Measurements from ENCODE around the gene TMEM187.

The TMEM187 gene

DNA sequence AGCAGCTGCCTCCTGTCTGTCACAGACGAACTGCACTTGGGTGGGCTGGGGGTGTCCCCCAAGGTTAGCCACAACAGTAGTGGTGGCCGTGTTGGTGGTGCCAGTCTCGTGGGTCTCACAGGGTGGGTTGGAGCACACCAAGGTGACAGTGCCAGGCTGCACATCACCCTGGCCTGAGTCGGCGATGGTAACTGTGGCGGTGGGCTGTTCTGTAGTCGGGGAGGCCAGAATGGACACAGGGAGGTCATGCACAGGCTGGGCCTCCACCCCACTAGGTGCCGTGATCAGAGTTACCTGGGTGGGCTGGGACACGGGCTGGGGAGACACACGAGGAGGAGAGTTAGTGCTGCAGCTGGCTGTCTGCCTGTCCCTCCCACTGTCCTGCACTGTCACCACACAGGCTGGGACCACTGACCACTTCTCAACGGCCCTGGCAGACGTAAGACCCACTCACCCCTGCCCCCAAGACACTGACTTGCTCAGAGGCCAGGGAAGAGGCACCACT, 17.3 kb upstream of the TMEM187 start:
- DNase-seq: no peak

DNA sequence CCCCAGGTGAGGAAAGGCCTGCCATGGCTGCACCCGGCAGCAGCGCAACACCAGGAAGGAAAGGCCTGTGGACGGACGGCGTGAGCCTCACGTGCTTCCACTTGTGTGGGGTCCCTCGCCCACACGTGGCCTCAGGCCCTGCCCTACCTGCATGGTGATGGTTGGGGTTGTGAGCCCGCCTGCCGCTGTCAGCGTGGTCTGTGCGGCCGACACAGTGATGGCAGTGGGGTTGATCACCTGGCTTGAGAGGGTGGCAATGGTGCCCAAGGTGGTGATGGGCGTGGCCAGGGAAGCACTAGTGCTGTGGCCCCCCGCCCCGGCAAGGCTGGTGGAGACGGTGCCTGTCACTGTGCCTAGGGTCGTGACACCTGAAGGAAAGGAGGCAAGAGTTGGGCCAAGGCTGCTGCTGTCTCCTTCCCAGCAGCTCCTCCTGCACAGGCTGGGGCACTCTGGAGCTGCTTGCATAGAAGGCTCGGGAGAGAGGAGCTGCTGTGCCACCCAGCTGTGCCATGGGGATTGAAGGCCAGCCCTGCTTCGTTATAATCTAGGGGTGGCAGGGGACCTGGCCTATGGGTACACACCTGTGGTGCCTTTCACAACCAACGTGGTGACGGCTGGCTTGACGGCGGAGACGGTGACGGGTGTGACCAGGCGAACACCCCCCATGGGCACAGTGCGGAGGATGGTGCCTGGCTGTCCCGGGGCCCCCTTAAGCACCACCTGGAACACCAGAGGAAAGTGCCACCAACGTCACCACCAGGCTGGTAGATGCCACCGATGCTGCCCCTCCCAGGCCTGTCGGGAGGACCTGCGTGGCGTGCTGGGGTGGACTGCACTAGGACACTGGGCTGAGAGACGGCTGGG, 16.3 kb upstream of the TMEM187 start:
- no peak for DNase-seq

- DNase-seq: no peak
Measured at GRCh38 chrX:153957224-153957623, 15.3 kb upstream of the TMEM187 start.

DNA sequence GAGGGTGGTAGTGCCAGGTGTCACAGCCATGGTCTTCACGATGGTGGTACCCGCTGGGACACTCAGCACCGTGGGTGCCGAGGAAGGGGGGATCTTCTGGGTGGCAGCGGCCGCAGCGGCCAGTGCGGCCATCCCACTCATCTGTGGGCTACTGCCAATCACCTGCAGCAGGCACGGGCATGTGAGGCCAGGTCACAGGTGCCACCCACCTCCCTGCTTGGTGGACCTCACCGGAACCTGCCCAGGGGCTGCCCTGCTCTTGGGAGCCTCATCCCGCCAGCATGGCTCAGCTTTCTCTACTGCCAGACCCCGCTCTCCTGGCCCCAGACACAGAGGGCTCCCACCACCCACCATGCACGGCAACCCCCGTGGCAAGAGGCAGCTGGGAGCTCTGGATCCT, 13.9 kb upstream of the TMEM187 start:
- no peak for DNase-seq

- DNase-seq: no peak
Measured at GRCh38 chrX:153959649-153960048, 12.9 kb upstream of the TMEM187 start.

DNA sequence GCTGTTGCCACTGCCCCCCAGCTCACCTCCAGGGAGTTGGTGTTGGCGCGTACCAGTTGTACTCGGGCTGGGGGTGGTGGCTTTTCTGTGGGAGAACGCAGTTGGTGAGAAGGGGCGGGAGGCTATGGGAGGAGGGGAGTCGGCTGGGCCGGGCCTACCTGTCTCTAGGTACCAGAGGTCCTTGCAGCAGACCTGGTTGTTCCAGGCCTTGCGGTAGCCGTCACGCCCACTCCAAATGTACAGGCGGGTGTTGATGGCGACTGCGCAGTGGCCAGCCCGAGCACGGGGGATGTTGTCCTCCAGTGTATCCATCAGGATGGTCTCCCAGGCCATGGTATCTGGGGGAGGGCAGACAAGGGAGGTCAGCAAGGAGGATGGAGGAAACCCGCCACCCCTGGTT, 12.5 kb upstream of the TMEM187 start:
- no peak for DNase-seq

DNA sequence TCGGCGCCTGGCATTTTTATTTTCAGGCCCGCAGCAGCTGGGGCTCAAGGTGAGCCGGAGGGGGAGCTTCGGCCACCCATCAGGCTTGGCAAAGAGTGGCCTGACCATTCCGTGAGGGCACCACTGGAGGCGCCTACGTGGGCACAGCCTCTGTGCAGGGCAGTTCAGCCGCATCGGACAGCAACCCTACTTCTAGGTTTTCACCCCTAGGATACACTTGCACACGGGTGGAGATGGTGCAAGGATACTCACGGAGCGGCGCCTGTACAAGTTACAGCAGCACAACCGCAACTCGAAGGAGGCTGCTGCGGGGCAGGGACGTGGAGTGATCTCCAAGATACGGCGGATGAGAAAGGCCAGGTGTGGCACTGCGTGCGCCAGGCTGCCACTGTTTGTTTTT, 11.8 kb upstream of the TMEM187 start:
- no peak for DNase-seq

- no peak for DNase-seq
Measured at GRCh38 chrX:153961292-153961691, 11.3 kb upstream of the TMEM187 start.

- no peak for DNase-seq
Measured at GRCh38 chrX:153963546-153963945, 9.0 kb upstream of the TMEM187 start.

- no peak for DNase-seq
Measured at GRCh38 chrX:153964105-153964504, 8.4 kb upstream of the TMEM187 start.

- DNase-seq: no peak
Measured at GRCh38 chrX:153965406-153965805, 7.1 kb upstream of the TMEM187 start.

GRCh38 chrX:153966283-153966688, 6.3 kb upstream of the TMEM187 start:
- DNase-seq: no peak

GRCh38 chrX:153966841-153967535, 5.6 kb upstream of the TMEM187 start:
- DNase-seq: no peak

- DNase-seq: peak in 1 of 5 donors; percentile 67
Measured at GRCh38 chrX:153967536-153968224, 4.9 kb upstream of the TMEM187 start.

DNA sequence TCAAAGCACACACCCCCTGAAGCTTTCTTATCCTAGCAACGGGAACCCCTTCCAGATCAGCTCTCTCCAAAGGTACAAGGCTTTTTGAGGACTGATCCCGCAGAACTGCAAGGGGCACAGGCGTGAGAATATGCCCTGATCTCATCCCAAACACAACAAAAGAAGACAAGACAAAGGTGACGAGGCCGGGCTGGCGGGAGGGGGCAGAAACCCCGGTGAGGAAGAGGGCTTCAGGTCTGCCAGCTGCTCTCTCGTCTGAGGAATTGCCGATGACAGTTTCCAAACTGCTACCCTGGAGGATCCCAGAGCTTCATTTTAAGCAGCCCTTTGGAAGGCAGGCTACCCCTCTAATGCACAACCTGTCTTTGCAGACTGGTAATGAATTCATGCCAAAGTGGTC, 4.3 kb upstream of the TMEM187 start:
- no peak for DNase-seq

DNA sequence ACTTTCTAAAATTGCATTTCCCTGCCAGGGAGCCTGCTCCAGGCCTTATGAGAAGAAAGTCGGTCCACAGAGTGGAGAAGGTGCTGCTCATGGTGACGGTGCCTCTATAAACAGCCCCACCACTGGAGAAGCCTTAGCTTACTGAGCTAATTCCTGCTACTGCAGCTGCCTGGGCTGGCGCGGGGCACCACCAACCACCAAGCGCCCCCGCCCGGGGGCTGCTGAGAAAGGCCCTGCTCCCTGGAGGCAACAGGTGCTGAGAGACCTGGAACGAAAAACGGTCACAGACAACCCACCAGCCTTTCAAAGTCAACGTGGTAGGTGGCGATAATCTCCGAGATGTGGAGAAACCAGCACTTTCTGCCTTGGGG, 3.8 kb upstream of the TMEM187 start:
- DNase-seq: peak in 3 of 5 donors; percentile 34 to 61 (median 36)

DNA sequence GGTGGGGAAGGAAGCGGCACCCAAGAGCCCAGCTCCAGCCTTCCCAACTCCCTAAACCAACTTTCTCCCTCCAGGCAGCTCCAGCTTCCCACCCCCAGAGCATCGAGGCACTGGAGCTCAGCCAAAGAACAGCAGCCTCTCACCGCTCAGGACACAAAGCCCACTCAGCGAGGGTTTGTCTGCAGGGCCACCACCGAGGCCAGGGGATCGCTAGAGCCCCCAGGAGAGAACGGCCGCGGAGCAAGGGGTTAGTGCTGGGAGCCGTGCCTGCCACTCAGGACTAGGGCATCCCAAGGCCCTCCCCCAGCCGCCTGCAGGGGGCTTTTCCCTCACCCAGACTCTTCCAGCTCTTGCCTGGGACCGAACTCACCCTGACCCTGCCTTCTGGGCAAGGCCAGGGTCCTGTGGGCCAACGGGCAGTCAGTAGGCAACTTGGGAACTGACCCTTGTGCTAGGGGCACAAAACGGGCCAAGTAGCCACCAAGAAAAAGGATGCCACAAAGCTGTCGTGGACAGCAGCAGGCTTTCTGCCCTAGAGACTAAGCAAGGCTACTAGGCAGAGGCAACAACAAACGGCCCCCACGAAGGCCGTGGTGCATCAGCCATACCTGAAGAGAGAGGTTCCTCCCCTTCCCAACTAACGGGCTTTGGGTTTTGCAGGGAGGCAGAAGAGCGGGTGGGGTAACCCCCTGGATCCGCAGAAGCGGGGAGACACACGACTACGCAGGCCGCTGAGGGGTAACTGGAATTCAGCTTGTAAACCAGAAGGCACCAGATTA, 3.2 kb upstream of the TMEM187 start:
- no peak for DNase-seq

- no peak for DNase-seq
Measured at GRCh38 chrX:153969904-153970356, 2.6 kb upstream of the TMEM187 start.

DNA sequence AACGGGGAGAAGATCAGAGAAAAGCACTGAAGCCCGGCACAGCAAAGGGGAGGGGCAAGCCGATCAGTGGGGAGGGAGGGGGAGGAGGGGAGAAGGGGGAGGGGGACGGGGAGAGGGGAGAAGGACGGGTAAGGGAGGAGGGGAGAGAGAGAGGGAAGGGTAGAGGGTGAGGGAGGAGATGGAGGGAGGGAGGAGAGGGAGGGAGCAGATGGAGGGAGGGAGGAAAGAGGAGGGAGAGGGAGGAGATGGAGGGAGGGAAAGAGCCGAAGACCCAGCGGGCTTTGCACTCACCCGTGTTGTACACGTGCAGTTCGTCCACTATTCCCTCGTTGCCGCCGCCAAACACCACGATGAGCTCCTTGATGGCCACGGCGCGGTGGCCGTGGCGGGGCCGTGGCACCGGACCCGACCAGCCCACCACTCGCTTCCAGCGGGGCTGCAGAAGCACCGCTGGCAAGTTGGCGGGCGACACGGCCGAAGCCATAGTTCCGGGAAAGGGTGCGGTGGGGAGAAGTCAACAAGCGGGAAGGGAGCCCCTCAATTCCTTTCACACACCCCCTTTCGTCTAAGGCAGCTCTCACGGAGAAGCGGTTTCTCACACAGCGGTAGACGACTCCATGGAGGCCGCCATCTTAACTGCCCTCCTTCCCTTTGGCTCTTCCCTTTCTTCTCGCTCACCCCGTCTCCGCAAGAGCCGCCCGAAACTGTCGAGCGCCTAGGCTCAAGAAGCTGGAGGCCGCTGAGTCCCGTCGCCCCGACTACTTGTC, 2.0 kb upstream of the TMEM187 start:
- DNase-seq: peak in 2 of 5 donors; percentile 25 to 65

- DNase-seq: peak; percentile 79 to 95 (median 82)
Measured at GRCh38 chrX:153971124-153971449, 1.5 kb upstream of the TMEM187 start.

- peak; percentile 81 to 95 (median 86) for DNase-seq
Measured at GRCh38 chrX:153971450-153972367, 845 bp upstream of the TMEM187 start, which contains the start of gene HCFC1. TSS of gene HCFC1 (minus strand) at chrX:153971818. CDS start at chrX:153970840, 978 bp downstream.

All from T-helper 1 cell (primary cell).